OCI-LY7 (cell line): ENCODE results near the gene SEC24B. TPM values are rescaled to one million over a fixed set of nuclear protein-coding genes. Genes with fewer than 3 reads are reported as not detected.

Source experiments
- BruUV-seq: library from RNA; stranded (reverse); fragments of 400-500 nt; replicated peaks from 2 replicates; lab custom pipeline; 2021; lab: Mats Ljungman, UMichigan
- CTCF ChIA-PET: fragments of 300-600 bp; sonication (Branson Sonifier 250); formaldehyde crosslinking; loops from one replicate; lab custom pipeline; 2022; ENCODE audit warnings: antibody characterized with exemption; ENCODE audit not compliant: unreplicated experiment; lab: Charles Lee
- POLR2A ChIA-PET: fragments of 300-600 bp; sonication (Branson Sonifier 250); formaldehyde crosslinking; loops from one replicate; lab custom pipeline; 2022; ENCODE audit warnings: antibody characterized with exemption; lab: Charles Lee
- DNase-seq: peaks from one replicate; pipeline ENCODE4 v3.0.0-alpha.2; 2015; ENCODE audit warnings: low spot score
- H2AFZ ChIP-seq: fragments of 200-600 bp; sonication (generic), shearing (Covaris generic); 2 replicates; pipeline ENCODE4 v1.6.1; 2014; ENCODE audit warnings: mild to moderate bottlenecking, antibody characterized with exemption, low read length, moderate library complexity
- H3K27ac ChIP-seq: fragments of 200-600 bp; sonication (generic); 2 replicates; pipeline ENCODE4 v1.5.1; 2014; ENCODE audit warnings: mixed run types, low read depth, mild to moderate bottlenecking, moderate library complexity, low read length, inconsistent platforms; ENCODE audit not compliant: poor library complexity, severe bottlenecking
- H3K36me3 ChIP-seq: fragments of 200-600 bp; sonication (generic); 2 replicates; pipeline ENCODE4 v1.6.1; 2014; ENCODE audit warnings: mild to moderate bottlenecking, antibody characterized with exemption, low read length, moderate library complexity, mixed read lengths; ENCODE audit not compliant: insufficient read depth
- H3K4me1 ChIP-seq: fragments of 200-600 bp; sonication (generic); 2 replicates; pipeline ENCODE4 v1.5.1; 2014; ENCODE audit warnings: mild to moderate bottlenecking, low read length; ENCODE audit not compliant: insufficient read depth, poor library complexity, severe bottlenecking
- H3K4me2 ChIP-seq: fragments of 200-600 bp; sonication (generic); 2 replicates; pipeline ENCODE4 v1.6.1; 2014; ENCODE audit warnings: mild to moderate bottlenecking, low read length
- H3K4me3 ChIP-seq: fragments of 200-600 bp; sonication (generic); 2 replicates; pipeline ENCODE4 v1.5.1; 2014; ENCODE audit warnings: mild to moderate bottlenecking, low read depth, low read length; ENCODE audit not compliant: poor library complexity, severe bottlenecking
- H3K79me2 ChIP-seq: fragments of 200-600 bp; sonication (generic); 2 replicates; pipeline ENCODE4 v1.6.1; 2016; ENCODE audit warnings: low read depth, mild to moderate bottlenecking, low read length, moderate library complexity, mixed read lengths; ENCODE audit not compliant: insufficient read depth
- H3K9me2 ChIP-seq: fragments of 200-600 bp; sonication (generic); 2 replicates; pipeline ENCODE4 v1.6.1; 2016; ENCODE audit warnings: mild to moderate bottlenecking, low read length, mixed read lengths; ENCODE audit not compliant: insufficient read depth
- H3K9me3 ChIP-seq: fragments of 200-600 bp; sonication (generic); 2 replicates; pipeline ENCODE4 v1.6.1; 2014; ENCODE audit warnings: mild to moderate bottlenecking, mixed run types, low read length, mixed read lengths
- H4K20me1 ChIP-seq: fragments of 200-600 bp; sonication (generic); 2 replicates; pipeline ENCODE4 v1.6.1; 2014; ENCODE audit warnings: mild to moderate bottlenecking, antibody characterized with exemption, low read length, moderate library complexity, mixed read lengths; ENCODE audit not compliant: insufficient read depth
- CTCF ChIP-seq: fragments of 200-600 bp; sonication (generic); conservative IDR thresholded peaks from 2 replicates; pipeline ENCODE4 v1.5.1; 2014; ENCODE audit warnings: mild to moderate bottlenecking, antibody characterized with exemption, low read length, moderate library complexity, mixed read lengths
- EZH2phosphoT487 ChIP-seq: fragments of 200-600 bp; sonication (generic); IDR thresholded peaks from 2 replicates; pipeline ENCODE4 v1.6.1; 2018; ENCODE audit warnings: low read depth, borderline replicate concordance, mild to moderate bottlenecking, mixed run types, antibody characterized with exemption, low read length, moderate library complexity, mixed read lengths
- intact Hi-C: fragments of 100-400 bp; cut with micrococcal nuclease; formaldehyde crosslinking; loops from one replicate; pipeline ENCODE4 v1.10.0; 2022; ENCODE audit not compliant: unreplicated experiment
- total RNA-seq, 2 experiments: library from RNA; depleted of rRNA in 1 of 2; stranded (reverse); fragments of >200 nt in 1 of 2; shearing (Covaris generic) in 1 of 2; gene quantifications; 2 replicates each; pipeline ENCODE4 v1.2.3, GENCODE V29; 2014 to 2022

SEC24B gene
- total RNA-seq, 2 experiments from 2014 or later, result 13.1 to 26.3 TPM

GRCh38 chr4:109390115-109390768 lies 43.4 kb upstream of the SEC24B start:
- no peaks in the 10 kb centered on the region for H3K9me2 ChIP-seq
- intact Hi-C loops, result no loop called here
- peaks cover 5% of the 10 kb centered on the region for H3K4me1 ChIP-seq
- H3K27ac ChIP-seq, result no peak overlapping the region
- no peaks in the 10 kb centered on the region for H3K36me3 ChIP-seq
- H3K9me3 ChIP-seq, result no peaks in the 10 kb centered on the region
- BruUV-seq, result no TSS peak
- DNase-seq, result no peak
- TF ChIP-seq CTCF, result no peak
- TF ChIP-seq EZH2phosphoT487, result no peak
- H3K4me2 ChIP-seq, result peak overlapping the region; percentile 35
- POLR2A ChIA-PET, result no interaction called here
- H2AFZ ChIP-seq, result peak overlapping the region; percentile 45; the same call in 1 of the 2 replicates
- H4K20me1 ChIP-seq, result no peaks in the 10 kb centered on the region
- CTCF ChIA-PET, result no interaction called here
- H3K4me3 ChIP-seq, result no peak overlapping the region
- no peaks in the 10 kb centered on the region for H3K79me2 ChIP-seq

GRCh38 chr4:109395694-109396093 lies 37.9 kb upstream of the SEC24B start:
- intact Hi-C loops, result no loop called here
- ChIA-PET POLR2A (interaction anchor here (0.6 kb wide), 1 partner anchor 114 kb away, joined by 4 read pairs; no protein-coding TSS in a partner anchor), CTCF (no interaction called here)
- BruUV-seq, result no TSS peak
- TF ChIP-seq EZH2phosphoT487, result no peak
- TF ChIP-seq CTCF, result no peak
- DNase-seq, result no peak
- Histone ChIP-seq H3K4me2 (no peak overlapping the region), H2AFZ (no peak overlapping the region), H3K4me3 (no peak overlapping the region), H3K9me2 (no peaks in the 10 kb centered on the region), H3K79me2 (no peaks in the 10 kb centered on the region), H4K20me1 (no peaks in the 10 kb centered on the region), H3K36me3 (no peaks in the 10 kb centered on the region), H3K4me1 (no peaks in the 10 kb centered on the region), H3K9me3 (no peaks in the 10 kb centered on the region), H3K27ac (no peak overlapping the region)

- Histone ChIP-seq H4K20me1 (no peaks in the 10 kb centered on the region), H3K79me2 (no peaks in the 10 kb centered on the region), H3K9me3 (no peaks in the 10 kb centered on the region), H3K4me3 (no peak overlapping the region), H3K27ac (no peak overlapping the region), H3K36me3 (no peaks in the 10 kb centered on the region), H3K4me2 (no peak overlapping the region), H3K4me1 (no peaks in the 10 kb centered on the region), H3K9me2 (no peaks in the 10 kb centered on the region), H2AFZ (no peak overlapping the region)
- DNase-seq, result no peak
- ChIA-PET CTCF (no interaction called here), POLR2A (interaction anchor here (0.7 kb wide), 1 partner anchor 16 kb away, joined by 8 read pairs; no protein-coding TSS in a partner anchor)
- intact Hi-C loops, result no loop called here
- no TSS peak for BruUV-seq
- TF ChIP-seq EZH2phosphoT487, result no peak
- no peak for TF ChIP-seq CTCF
These were observed 34.7 kb upstream of the SEC24B start for GRCh38 chr4:109398928-109399327.
